ENCODE results near the gene CDH6.

DNA sequence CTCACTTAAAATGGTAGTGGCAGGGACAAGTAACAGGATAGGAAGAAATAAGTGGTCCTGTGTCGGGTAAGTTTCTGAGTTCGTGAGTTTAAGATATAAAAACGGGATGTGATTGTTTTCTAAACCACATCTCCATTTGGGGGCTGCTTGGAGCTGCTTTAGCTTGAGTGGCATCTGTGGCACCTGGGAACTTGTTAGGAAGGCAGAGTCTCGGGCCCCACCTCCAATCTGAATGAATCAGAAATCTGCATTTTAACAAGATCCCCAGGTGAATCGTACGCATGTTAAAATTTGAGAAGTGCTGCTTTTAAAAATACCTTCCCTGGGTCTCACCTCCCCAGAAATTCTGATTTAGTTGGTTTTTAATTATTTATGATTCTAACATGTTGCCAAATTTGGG lies 78.1 kb downstream of the CDH6 start:
- TF ChIP-seq, protein P1, sequence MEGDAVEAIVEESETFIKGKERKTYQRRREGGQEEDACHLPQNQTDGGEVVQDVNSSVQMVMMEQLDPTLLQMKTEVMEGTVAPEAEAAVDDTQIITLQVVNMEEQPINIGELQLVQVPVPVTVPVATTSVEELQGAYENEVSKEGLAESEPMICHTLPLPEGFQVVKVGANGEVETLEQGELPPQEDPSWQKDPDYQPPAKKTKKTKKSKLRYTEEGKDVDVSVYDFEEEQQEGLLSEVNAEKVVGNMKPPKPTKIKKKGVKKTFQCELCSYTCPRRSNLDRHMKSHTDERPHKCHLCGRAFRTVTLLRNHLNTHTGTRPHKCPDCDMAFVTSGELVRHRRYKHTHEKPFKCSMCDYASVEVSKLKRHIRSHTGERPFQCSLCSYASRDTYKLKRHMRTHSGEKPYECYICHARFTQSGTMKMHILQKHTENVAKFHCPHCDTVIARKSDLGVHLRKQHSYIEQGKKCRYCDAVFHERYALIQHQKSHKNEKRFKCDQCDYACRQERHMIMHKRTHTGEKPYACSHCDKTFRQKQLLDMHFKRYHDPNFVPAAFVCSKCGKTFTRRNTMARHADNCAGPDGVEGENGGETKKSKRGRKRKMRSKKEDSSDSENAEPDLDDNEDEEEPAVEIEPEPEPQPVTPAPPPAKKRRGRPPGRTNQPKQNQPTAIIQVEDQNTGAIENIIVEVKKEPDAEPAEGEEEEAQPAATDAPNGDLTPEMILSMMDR (conservative IDR thresholded peaks at IDR 0.05; ENCODE audit: low read depth in 2 of 2) = no peak
- TF ChIP-seq POLR2AphosphoS5 (IDR thresholded peaks at IDR 0.05; ENCODE audit: low read depth) = no peak
- TF ChIP-seq, protein P2, sequence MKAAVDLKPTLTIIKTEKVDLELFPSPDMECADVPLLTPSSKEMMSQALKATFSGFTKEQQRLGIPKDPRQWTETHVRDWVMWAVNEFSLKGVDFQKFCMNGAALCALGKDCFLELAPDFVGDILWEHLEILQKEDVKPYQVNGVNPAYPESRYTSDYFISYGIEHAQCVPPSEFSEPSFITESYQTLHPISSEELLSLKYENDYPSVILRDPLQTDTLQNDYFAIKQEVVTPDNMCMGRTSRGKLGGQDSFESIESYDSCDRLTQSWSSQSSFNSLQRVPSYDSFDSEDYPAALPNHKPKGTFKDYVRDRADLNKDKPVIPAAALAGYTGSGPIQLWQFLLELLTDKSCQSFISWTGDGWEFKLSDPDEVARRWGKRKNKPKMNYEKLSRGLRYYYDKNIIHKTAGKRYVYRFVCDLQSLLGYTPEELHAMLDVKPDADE (IDR thresholded peaks at IDR 0.05) = no peak
- no peak for TF ChIP-seq STAT1 (IDR thresholded peaks at IDR 0.05; ENCODE audit: unreplicated experiment)
- no peak for TF ChIP-seq CREB1 (CRISPR knock-in tag; IDR thresholded peaks at IDR 0.05; ENCODE audit: low read depth)
- TF ChIP-seq EZH2phosphoT487 (IDR thresholded peaks at IDR 0.05; ENCODE audit: unreplicated experiment) = no peak
- TF ChIP-seq, protein P3, sequence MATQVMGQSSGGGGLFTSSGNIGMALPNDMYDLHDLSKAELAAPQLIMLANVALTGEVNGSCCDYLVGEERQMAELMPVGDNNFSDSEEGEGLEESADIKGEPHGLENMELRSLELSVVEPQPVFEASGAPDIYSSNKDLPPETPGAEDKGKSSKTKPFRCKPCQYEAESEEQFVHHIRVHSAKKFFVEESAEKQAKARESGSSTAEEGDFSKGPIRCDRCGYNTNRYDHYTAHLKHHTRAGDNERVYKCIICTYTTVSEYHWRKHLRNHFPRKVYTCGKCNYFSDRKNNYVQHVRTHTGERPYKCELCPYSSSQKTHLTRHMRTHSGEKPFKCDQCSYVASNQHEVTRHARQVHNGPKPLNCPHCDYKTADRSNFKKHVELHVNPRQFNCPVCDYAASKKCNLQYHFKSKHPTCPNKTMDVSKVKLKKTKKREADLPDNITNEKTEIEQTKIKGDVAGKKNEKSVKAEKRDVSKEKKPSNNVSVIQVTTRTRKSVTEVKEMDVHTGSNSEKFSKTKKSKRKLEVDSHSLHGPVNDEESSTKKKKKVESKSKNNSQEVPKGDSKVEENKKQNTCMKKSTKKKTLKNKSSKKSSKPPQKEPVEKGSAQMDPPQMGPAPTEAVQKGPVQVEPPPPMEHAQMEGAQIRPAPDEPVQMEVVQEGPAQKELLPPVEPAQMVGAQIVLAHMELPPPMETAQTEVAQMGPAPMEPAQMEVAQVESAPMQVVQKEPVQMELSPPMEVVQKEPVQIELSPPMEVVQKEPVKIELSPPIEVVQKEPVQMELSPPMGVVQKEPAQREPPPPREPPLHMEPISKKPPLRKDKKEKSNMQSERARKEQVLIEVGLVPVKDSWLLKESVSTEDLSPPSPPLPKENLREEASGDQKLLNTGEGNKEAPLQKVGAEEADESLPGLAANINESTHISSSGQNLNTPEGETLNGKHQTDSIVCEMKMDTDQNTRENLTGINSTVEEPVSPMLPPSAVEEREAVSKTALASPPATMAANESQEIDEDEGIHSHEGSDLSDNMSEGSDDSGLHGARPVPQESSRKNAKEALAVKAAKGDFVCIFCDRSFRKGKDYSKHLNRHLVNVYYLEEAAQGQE (IDR thresholded peaks at IDR 0.05; ENCODE audit: unreplicated experiment) = no peak
- TF ChIP-seq EZH2 (IDR thresholded peaks at IDR 0.05; ENCODE audit: low read depth, unreplicated experiment) = no peak
